ENCODE measurements around the gene SEC24C. TPM values are rescaled to one million over a fixed set of nuclear protein-coding genes. Genes with fewer than 3 reads are reported as not detected.
A peak's percentile ranks its signal among the peaks of the same experiment; 100 is the strongest.

The SEC24C gene
- polyA plus RNA-seq, 2 of the 4 experiments (the other 2 are of a cell fraction): 54.3 to 84.7 TPM

DNA sequence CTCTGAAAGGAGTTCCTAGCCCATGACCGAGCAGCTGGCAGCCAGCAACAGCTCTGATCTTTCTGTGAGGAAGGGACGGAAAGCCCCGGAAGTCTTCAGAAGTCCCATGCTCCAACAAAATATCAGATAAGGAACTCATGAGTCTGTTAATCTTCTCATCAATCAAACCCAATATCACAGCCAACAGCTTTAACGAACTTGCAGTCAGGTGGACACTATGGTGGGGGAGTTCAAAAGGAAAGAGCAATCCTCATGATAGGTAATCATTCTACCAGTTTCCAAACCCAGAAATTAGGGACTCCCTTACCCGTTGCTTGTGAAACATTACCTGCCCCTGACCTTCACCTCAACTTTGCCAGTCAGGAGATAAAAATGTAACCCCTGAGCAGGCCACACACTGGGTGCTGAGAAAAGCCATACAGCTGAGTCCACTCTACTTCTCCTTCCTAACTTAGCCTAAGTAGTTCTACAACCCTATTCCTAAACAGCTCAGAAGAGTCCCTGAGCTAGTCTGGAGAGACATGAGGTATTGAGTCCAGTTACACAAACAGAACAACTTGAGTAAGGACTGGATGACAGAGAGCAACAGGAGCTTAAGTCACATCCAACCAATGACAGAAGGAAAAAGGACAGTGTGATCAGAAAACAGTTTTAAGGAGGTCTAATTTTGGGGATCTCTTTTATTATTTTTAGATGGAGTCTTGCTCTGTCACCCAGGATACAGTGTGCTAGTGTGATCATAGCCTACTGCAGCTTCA is 65.1 kb downstream of the SEC24C start:
- H3K27ac ChIP-seq: no peak overlapping the region
- no peak overlapping the region for H3K4me2 ChIP-seq
- peaks cover 14% of the 10 kb centered on the region; the same call in 2 of the 3 replicates for H3K4me1 ChIP-seq
- ChIA-PET POLR2A (interaction anchor here (0.6 to 1.7 kb wide), 4 partner anchors 21 to 226 kb away, joined by 3 to 5 read pairs (median 3); partner anchors contain the start of gene ZSWIM8), CTCF (interaction anchor here (0.8 to 1.6 kb wide), 7 partner anchors 10 to 70 kb away, joined by 3 to 9 read pairs (median 5); no protein-coding TSS in a partner anchor)
- DNase-seq (ENCODE audit: low read depth in 1 of 2, low spot score in 1 of 2) (no peak), FAIRE-seq (no peak), ATAC-seq (no peak)
- H3K9me3 ChIP-seq: no peaks in the 10 kb centered on the region
- H3K4me3 ChIP-seq: no peak overlapping the region
- TF ChIP-seq CBX8 (IDR thresholded peaks at IDR 0.05) (no peak), CBX2 (IDR thresholded peaks at IDR 0.05; ENCODE audit: borderline replicate concordance, low read depth) (no peak), CEBPB (IDR thresholded peaks at IDR 0.05) (no peak), FOSL2 (IDR thresholded peaks at IDR 0.05) (no peak), FOSL2 (CRISPR knock-in tag; IDR thresholded peaks at IDR 0.05) (no peak), FOSB (CRISPR knock-in tag; IDR thresholded peaks at IDR 0.05) (no peak), HOXB13 (CRISPR knock-in tag; IDR thresholded peaks at IDR 0.05; ENCODE audit: low read depth) (no peak), HOXB5 (CRISPR knock-in tag; IDR thresholded peaks at IDR 0.05) (no peak), PHF8 (IDR thresholded peaks at IDR 0.05; ENCODE audit: borderline replicate concordance, low read depth) (no peak), HDAC2 (IDR thresholded peaks at IDR 0.05) (no peak), NPAS2 (CRISPR knock-in tag; IDR thresholded peaks at IDR 0.05; ENCODE audit: borderline replicate concordance) (no peak), KDM5A (IDR thresholded peaks at IDR 0.05) (no peak)
- TF ChIP-seq, protein P1, sequence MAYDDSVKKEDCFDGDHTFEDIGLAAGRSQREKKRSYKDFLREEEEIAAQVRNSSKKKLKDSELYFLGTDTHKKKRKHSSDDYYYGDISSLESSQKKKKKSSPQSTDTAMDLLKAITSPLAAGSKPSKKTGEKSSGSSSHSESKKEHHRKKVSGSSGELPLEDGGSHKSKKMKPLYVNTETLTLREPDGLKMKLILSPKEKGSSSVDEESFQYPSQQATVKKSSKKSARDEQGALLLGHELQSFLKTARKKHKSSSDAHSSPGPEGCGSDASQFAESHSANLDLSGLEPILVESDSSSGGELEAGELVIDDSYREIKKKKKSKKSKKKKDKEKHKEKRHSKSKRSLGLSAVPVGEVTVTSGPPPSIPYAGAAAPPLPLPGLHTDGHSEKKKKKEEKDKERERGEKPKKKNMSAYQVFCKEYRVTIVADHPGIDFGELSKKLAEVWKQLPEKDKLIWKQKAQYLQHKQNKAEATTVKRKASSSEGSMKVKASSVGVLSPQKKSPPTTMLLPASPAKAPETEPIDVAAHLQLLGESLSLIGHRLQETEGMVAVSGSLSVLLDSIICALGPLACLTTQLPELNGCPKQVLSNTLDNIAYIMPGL (CRISPR knock-in tag; IDR thresholded peaks at IDR 0.05; ENCODE audit: borderline replicate concordance): no peak
- TF ChIP-seq, protein P2, sequence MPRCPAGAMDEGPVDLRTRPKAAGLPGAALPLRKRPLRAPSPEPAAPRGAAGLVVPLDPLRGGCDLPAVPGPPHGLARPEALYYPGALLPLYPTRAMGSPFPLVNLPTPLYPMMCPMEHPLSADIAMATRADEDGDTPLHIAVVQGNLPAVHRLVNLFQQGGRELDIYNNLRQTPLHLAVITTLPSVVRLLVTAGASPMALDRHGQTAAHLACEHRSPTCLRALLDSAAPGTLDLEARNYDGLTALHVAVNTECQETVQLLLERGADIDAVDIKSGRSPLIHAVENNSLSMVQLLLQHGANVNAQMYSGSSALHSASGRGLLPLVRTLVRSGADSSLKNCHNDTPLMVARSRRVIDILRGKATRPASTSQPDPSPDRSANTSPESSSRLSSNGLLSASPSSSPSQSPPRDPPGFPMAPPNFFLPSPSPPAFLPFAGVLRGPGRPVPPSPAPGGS (IDR thresholded peaks at IDR 0.05): no peak
- whole genome bisulfite sequencing (ENCODE audit: missing lambda C conversion rate): 74% methylated on average over 5 of the region's 5 CpGs

DNA sequence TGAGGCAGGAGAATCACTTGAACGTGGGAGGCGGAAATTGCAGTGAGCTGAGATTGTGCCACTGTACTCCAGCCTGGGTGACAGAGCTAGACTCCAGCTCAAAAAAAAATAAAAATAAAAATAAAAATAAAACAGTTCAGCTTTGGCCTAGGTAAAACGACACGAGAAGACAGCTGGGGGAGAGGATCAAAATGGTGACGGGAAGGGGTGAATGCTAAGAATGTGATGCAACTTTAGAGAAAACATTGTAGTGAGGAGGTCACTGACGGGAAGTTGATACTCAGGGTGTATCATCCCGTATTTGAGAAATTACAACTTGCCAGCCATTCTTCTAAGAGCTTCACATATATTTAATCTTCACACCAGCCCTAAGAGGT is 66.2 kb downstream of the SEC24C start:
- POLR2A ChIA-PET: interaction anchor here (0.6 to 1.7 kb wide), 4 partner anchors 24 to 81 kb away, joined by 3 to 6 read pairs (median 4); partner anchors contain the start of gene ZSWIM8
- no peak for FAIRE-seq
- no peak for TF ChIP-seq ESRRA (IDR thresholded peaks at IDR 0.05; ENCODE audit: borderline replicate concordance, low read length)
- no peak for TF ChIP-seq POLR2AphosphoS2 (conservative IDR thresholded peaks at IDR 0.05; ENCODE audit: low read length)
- no peak for TF ChIP-seq HDAC2 (IDR thresholded peaks at IDR 0.05)
- TF ChIP-seq, protein P3, sequence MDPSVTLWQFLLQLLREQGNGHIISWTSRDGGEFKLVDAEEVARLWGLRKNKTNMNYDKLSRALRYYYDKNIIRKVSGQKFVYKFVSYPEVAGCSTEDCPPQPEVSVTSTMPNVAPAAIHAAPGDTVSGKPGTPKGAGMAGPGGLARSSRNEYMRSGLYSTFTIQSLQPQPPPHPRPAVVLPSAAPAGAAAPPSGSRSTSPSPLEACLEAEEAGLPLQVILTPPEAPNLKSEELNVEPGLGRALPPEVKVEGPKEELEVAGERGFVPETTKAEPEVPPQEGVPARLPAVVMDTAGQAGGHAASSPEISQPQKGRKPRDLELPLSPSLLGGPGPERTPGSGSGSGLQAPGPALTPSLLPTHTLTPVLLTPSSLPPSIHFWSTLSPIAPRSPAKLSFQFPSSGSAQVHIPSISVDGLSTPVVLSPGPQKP (IDR thresholded peaks at IDR 0.05; ENCODE audit: low read depth, low read length): no peak
- no peak for TF ChIP-seq JUN (IDR thresholded peaks at IDR 0.05)
- no peak for TF ChIP-seq RARB (CRISPR knock-in tag; IDR thresholded peaks at IDR 0.05)
- TF ChIP-seq MAZ (IDR thresholded peaks at IDR 0.05; ENCODE audit: borderline replicate concordance, low read depth, low read length): no peak
- TF ChIP-seq, protein P4, sequence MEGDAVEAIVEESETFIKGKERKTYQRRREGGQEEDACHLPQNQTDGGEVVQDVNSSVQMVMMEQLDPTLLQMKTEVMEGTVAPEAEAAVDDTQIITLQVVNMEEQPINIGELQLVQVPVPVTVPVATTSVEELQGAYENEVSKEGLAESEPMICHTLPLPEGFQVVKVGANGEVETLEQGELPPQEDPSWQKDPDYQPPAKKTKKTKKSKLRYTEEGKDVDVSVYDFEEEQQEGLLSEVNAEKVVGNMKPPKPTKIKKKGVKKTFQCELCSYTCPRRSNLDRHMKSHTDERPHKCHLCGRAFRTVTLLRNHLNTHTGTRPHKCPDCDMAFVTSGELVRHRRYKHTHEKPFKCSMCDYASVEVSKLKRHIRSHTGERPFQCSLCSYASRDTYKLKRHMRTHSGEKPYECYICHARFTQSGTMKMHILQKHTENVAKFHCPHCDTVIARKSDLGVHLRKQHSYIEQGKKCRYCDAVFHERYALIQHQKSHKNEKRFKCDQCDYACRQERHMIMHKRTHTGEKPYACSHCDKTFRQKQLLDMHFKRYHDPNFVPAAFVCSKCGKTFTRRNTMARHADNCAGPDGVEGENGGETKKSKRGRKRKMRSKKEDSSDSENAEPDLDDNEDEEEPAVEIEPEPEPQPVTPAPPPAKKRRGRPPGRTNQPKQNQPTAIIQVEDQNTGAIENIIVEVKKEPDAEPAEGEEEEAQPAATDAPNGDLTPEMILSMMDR (IDR thresholded peaks at IDR 0.05): no peak
- TF ChIP-seq, protein P1 (CRISPR knock-in tag; IDR thresholded peaks at IDR 0.05; ENCODE audit: borderline replicate concordance): no peak
- no peak for TF ChIP-seq FOXS1 (CRISPR knock-in tag; IDR thresholded peaks at IDR 0.05)
- TF ChIP-seq, protein P5, sequence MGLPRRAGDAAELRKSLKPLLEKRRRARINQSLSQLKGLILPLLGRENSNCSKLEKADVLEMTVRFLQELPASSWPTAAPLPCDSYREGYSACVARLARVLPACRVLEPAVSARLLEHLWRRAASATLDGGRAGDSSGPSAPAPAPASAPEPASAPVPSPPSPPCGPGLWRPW (IDR thresholded peaks at IDR 0.05): no peak
- TF ChIP-seq HEYL (CRISPR knock-in tag; IDR thresholded peaks at IDR 0.05): no peak
- no peak for TF ChIP-seq HOXB5 (CRISPR knock-in tag; IDR thresholded peaks at IDR 0.05)
- TF ChIP-seq EP300 (IDR thresholded peaks at IDR 0.05): no peak
- TF ChIP-seq RNF2 (IDR thresholded peaks at IDR 0.05; ENCODE audit: borderline replicate concordance, low read depth): no peak
- TF ChIP-seq ZFP36 (IDR thresholded peaks at IDR 0.05; ENCODE audit: borderline replicate concordance, partially characterized antibody): no peak
- no peak for TF ChIP-seq TP53 (CRISPR knock-in tag; IDR thresholded peaks at IDR 0.05)
- no peak for TF ChIP-seq NR3C1 (IDR thresholded peaks at IDR 0.05)

More for the DNA sequence above, 66.2 kb downstream of the SEC24C start:
- 94% methylated on average over 7 of the region's 7 CpGs for WGBS (ENCODE audit: missing lambda C conversion rate)
- peaks cover 14% of the 10 kb centered on the region; the same call in 2 of the 3 replicates for H3K4me1 ChIP-seq
- no peaks in the 10 kb centered on the region for H3K9me3 ChIP-seq
- H3K27ac ChIP-seq: peak overlapping the region; percentile 92 to 95; a peak in 4 of 6 replicates
- DNase-seq (ENCODE audit: low read depth in 1 of 2, low spot score in 1 of 2): no peak
- peak overlapping the region; percentile 83 for H3K4me2 ChIP-seq
- CTCF ChIA-PET: interaction anchor here (0.9 to 1.6 kb wide), 4 partner anchors 21 to 69 kb away, joined by 3 to 9 read pairs (median 6); no protein-coding TSS in a partner anchor
- peak overlapping the region; percentile 90 for H3K4me3 ChIP-seq
- ATAC-seq: no peak
